H9 (cell line): Measurements from ENCODE around the gene NACC2. TPM values are rescaled to one million over a fixed set of nuclear protein-coding genes. Genes with fewer than 3 reads are reported as not detected.

Source experiments
- DNase-seq: peaks from one replicate; pipeline ENCODE4 v3.0.0-alpha.2; 2017
- H2AFZ ChIP-seq: one replicate; pipeline ENCODE4 v1.6.1; 2013; ENCODE audit warnings: mild to moderate bottlenecking, low read length, control low read depth, moderate library complexity
- H2AK5ac ChIP-seq: 2 replicates; pipeline ENCODE4 v1.6.1; 2013; ENCODE audit warnings: low read length, control low read depth, mixed read lengths; ENCODE audit not compliant: insufficient read length
- H2BK120ac ChIP-seq: one replicate; pipeline ENCODE4 v1.6.1; 2013; ENCODE audit warnings: low read depth, mild to moderate bottlenecking, low read length, control low read depth, inconsistent platforms; ENCODE audit not compliant: poor library complexity, severe bottlenecking
- H2BK12ac ChIP-seq: 2 replicates; pipeline ENCODE4 v1.6.1; 2013; ENCODE audit warnings: low read length, control low read depth, mixed read lengths, low read depth; ENCODE audit not compliant: insufficient read length
- H2BK15ac ChIP-seq: 2 replicates; pipeline ENCODE4 v1.6.1; 2013; ENCODE audit warnings: low read depth, low read length, control low read depth
- H2BK20ac ChIP-seq: one replicate; pipeline ENCODE4 v1.6.1; 2013; ENCODE audit warnings: low read depth, mild to moderate bottlenecking, low read length, control low read depth, inconsistent platforms; ENCODE audit not compliant: poor library complexity, severe bottlenecking
- H2BK5ac ChIP-seq: 2 replicates; pipeline ENCODE4 v1.6.1; 2013; ENCODE audit warnings: low read length, control low read depth, mixed read lengths; ENCODE audit not compliant: insufficient read length
- H3K14ac ChIP-seq: 2 replicates; pipeline ENCODE4 v1.6.1; 2013; ENCODE audit warnings: low read length, control low read depth; ENCODE audit not compliant: insufficient read depth
- H3K18ac ChIP-seq: 2 replicates; pipeline ENCODE4 v1.6.1; 2013; ENCODE audit warnings: low read depth, mild to moderate bottlenecking, mixed read lengths, low read length, control low read depth; ENCODE audit not compliant: insufficient read length
- H3K23ac ChIP-seq: 2 replicates; pipeline ENCODE4 v1.6.1; 2013; ENCODE audit warnings: low read length, control low read depth, mixed read lengths, low read depth; ENCODE audit not compliant: insufficient read length
- H3K23me2 ChIP-seq: 2 replicates; pipeline ENCODE4 v1.6.1; 2013; ENCODE audit warnings: low read depth, mild to moderate bottlenecking, mixed read lengths, low read length, control low read depth; ENCODE audit not compliant: insufficient read length, poor library complexity, severe bottlenecking
- H3K27ac ChIP-seq: 2 replicates; pipeline ENCODE4 v1.5.1; 2013; ENCODE audit warnings: low read length, control low read depth, mixed read lengths, low read depth; ENCODE audit not compliant: insufficient read length
- H3K27me3 ChIP-seq: 2 replicates; pipeline ENCODE4 v1.6.1; 2013; ENCODE audit warnings: low read length, control low read depth, inconsistent platforms; ENCODE audit not compliant: insufficient read depth
- H3K4ac ChIP-seq: 2 replicates; pipeline ENCODE4 v1.6.1; 2013; ENCODE audit warnings: low read depth, mild to moderate bottlenecking, control low read depth, inconsistent platforms, low read length, moderate library complexity
- H3K4me1 ChIP-seq: 2 replicates; pipeline ENCODE4 v1.6.1; 2013; ENCODE audit warnings: low read length, control low read depth, inconsistent platforms; ENCODE audit not compliant: insufficient read depth
- H3K4me2 ChIP-seq: 2 replicates; pipeline ENCODE4 v1.6.1; 2013; ENCODE audit warnings: low read length, control low read depth, mixed read lengths; ENCODE audit not compliant: insufficient read length, insufficient read depth
- H3K56ac ChIP-seq: 2 replicates; pipeline ENCODE4 v1.6.1; 2013; ENCODE audit warnings: low read depth, mild to moderate bottlenecking, mixed read lengths, low read length, control low read depth; ENCODE audit not compliant: insufficient read length
- H3K79me1 ChIP-seq: 2 replicates; pipeline ENCODE4 v1.6.1; 2013; ENCODE audit warnings: low read depth, mild to moderate bottlenecking, moderate library complexity, low read length, control low read depth, inconsistent platforms; ENCODE audit not compliant: insufficient read depth, poor library complexity, severe bottlenecking
- H3K79me2 ChIP-seq: 2 replicates; pipeline ENCODE4 v1.6.1; 2013; ENCODE audit warnings: low read length, control low read depth, inconsistent platforms; ENCODE audit not compliant: insufficient read depth
- H3K9ac ChIP-seq: 2 replicates; pipeline ENCODE4 v1.6.1; 2013; ENCODE audit warnings: low read length, control low read depth, mixed read lengths; ENCODE audit not compliant: insufficient read length; ENCODE audit errors: extremely low read depth
- H3K9me3 ChIP-seq: one replicate; pipeline ENCODE4 v1.6.1; 2013; ENCODE audit warnings: low read depth, low read length, inconsistent platforms; ENCODE audit not compliant: control insufficient read depth
- H3T11ph ChIP-seq: one replicate; pipeline ENCODE4 v1.6.1; 2013; ENCODE audit warnings: mild to moderate bottlenecking, low read length, control low read depth, inconsistent platforms
- H4K20me1 ChIP-seq: one replicate; pipeline ENCODE4 v1.6.1; 2013; ENCODE audit not compliant: control insufficient read depth, insufficient read length, insufficient read depth
- H4K5ac ChIP-seq: 2 replicates; pipeline ENCODE4 v1.6.1; 2013; ENCODE audit warnings: low read depth, mild to moderate bottlenecking, mixed read lengths, low read length, control low read depth; ENCODE audit not compliant: insufficient read length
- H4K8ac ChIP-seq: replicated peaks from 2 replicates; pipeline ENCODE4 v1.6.1; 2013; ENCODE audit warnings: low read length, control low read depth, mixed read lengths, low read depth; ENCODE audit not compliant: insufficient read length
- H4K91ac ChIP-seq: 2 replicates; pipeline ENCODE4 v1.6.1; 2013; ENCODE audit warnings: low read depth, mild to moderate bottlenecking, moderate library complexity, mixed read lengths, low read length, control low read depth; ENCODE audit not compliant: insufficient read length
- H3K27ac Mint-ChIP-seq, 3 experiments: 2 replicates in 2 of 3; 3 replicates in 1 of 3; pipeline ENCODE4 v1.8.0; 2020 to 2021; ENCODE audit warnings: mixed read lengths in 3 of 3, mild to moderate bottlenecking in 1 of 3, moderate library complexity in 1 of 3
- H3K27me3 Mint-ChIP-seq: 2 replicates; pipeline ENCODE4 v1.8.0; 2021; ENCODE audit warnings: low read depth, mild to moderate bottlenecking, moderate library complexity, mixed read lengths
- H3K36me3 Mint-ChIP-seq, 3 experiments: 2 replicates in 2 of 3; 3 replicates in 1 of 3; pipeline ENCODE4 v1.8.0; 2020 to 2021; ENCODE audit warnings: low read depth in 3 of 3, mixed read lengths in 3 of 3; ENCODE audit not compliant: insufficient read depth in 1 of 3
- H3K4me1 Mint-ChIP-seq, 2 experiments: 2 replicates each; pipeline ENCODE4 v1.8.0; 2020; ENCODE audit warnings: mixed read lengths in 2 of 2
- H3K4me3 Mint-ChIP-seq, 2 experiments: 2 replicates in 1 of 2; 3 replicates in 1 of 2; pipeline ENCODE4 v1.8.0; 2020 to 2021; ENCODE audit warnings: mild to moderate bottlenecking in 2 of 2, mixed read lengths in 2 of 2, moderate library complexity in 1 of 2
- H3K9me3 Mint-ChIP-seq, 2 experiments: 2 replicates in 1 of 2; 3 replicates in 1 of 2; pipeline ENCODE4 v1.8.0; 2020; ENCODE audit warnings: mild to moderate bottlenecking in 2 of 2, mixed read lengths in 2 of 2, moderate library complexity in 1 of 2
- WGBS: extraction: QIAGEN DNeasy Blood & Tissue Kit; methylation state at CpG from one replicate; pipeline ENCODE4 v1.1.7; 2013; ENCODE audit warnings: missing lambda C conversion rate, low lambda C conversion rate, mixed read lengths; ENCODE audit not compliant: insufficient read length; ENCODE audit errors: extremely low coverage; 5-methylcytosine and 5-hydroxymethylcytosine counted together
- total RNA-seq: library from RNA; stranded (reverse); gene quantifications from 2 replicates; pipeline ENCODE4 v1.2.1, GENCODE V29; 2021
- TF ChIP-seq, protein P1 (sequence below): fragments of 200-600 bp; sonication (generic); conservative IDR thresholded peaks from 3 replicates; pipeline ENCODE4 v1.8.0; 2021; ENCODE audit warnings: antibody characterized with exemption, mild to moderate bottlenecking

Gene NACC2
- total RNA-seq, 1 experiment from 2014 or later = 11.5 TPM

DNA sequence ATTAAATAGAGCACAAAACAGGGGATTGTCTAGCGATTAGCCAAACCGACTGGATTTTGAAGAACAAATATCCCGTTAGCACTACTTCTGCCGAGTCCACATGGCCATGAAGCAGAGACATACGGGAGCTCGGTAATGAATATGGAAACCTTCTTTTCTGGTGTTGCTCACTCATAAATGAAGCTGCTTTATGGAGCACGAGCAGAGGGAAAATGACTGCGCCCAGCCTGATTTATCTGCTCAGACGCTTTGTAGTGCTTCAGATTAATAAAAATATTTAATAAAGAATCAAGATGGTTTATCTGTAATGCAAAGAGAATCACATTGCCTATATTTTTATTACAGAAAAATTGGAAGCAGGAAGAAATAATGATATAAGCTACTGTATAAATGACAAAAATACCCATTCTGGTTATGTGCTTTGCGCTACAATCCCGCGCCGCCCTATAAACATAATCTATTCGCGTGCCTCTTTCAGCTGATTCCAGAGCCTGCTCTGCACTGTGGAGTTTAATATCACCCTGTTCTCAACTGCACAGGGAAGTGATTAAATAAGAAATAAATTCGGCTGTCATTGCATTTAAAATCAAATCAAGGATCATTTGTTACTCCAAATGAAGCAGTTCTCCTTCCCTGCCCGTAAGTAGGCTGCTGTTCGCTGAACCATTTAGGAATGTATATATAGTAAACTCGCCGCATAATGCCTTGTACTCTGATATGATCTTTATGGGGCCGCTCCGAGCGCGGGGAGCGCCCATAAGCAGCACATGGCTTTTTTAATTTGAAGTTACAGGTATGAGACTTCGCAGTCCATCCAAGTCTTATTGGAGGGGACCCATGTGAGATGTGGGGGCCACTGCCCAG is 111.6 kb downstream of the NACC2 start:
- Histone ChIP-seq H4K20me1 (no peaks in the 10 kb centered on the region), H2BK120ac (no peak overlapping the region), H3K23ac (no peak overlapping the region), H3K4me2 (no peak overlapping the region), H2AFZ (no peak overlapping the region), H3K4ac (no peak overlapping the region), H2BK20ac (no peak overlapping the region), H3T11ph (no peak overlapping the region), H4K91ac (no peak overlapping the region), H3K23me2 (no peaks in the 10 kb centered on the region), H3K27me3 (no peaks in the 10 kb centered on the region), H2AK5ac (no peak overlapping the region), H3K9ac (no peak overlapping the region), H2BK15ac (no peak overlapping the region), H3K4me1 (no peaks in the 10 kb centered on the region), H3K18ac (no peak overlapping the region), H2BK5ac (no peak overlapping the region), H3K79me1 (no peaks in the 10 kb centered on the region), H3K27ac (no peak overlapping the region), H3K9me3 (no peaks in the 10 kb centered on the region), H4K5ac (no peak overlapping the region), H3K56ac (no peak overlapping the region), H2BK12ac (no peak overlapping the region), H4K8ac (no peak overlapping the region), H3K14ac (no peak overlapping the region; the same call in 1 of the 2 replicates), H3K79me2 (no peaks in the 10 kb centered on the region)
- H3K36me3 Mint-ChIP-seq = no peaks in the 10 kb centered on the region
- WGBS = no CpG with 5 or more reads among the region's 26 CpGs
- peaks cover 3 to 10% of the 10 kb centered on the region in 2 experiments; a peak in 3 of 4 replicates for H3K4me1 Mint-ChIP-seq
- H3K9me3 Mint-ChIP-seq = no peaks in the 10 kb centered on the region
- H3K4me3 Mint-ChIP-seq = no peak overlapping the region
- no peak for DNase-seq
- H3K27me3 Mint-ChIP-seq = no peaks in the 10 kb centered on the region
- H3K27ac Mint-ChIP-seq = no peak overlapping the region
- TF ChIP-seq, protein P1, sequence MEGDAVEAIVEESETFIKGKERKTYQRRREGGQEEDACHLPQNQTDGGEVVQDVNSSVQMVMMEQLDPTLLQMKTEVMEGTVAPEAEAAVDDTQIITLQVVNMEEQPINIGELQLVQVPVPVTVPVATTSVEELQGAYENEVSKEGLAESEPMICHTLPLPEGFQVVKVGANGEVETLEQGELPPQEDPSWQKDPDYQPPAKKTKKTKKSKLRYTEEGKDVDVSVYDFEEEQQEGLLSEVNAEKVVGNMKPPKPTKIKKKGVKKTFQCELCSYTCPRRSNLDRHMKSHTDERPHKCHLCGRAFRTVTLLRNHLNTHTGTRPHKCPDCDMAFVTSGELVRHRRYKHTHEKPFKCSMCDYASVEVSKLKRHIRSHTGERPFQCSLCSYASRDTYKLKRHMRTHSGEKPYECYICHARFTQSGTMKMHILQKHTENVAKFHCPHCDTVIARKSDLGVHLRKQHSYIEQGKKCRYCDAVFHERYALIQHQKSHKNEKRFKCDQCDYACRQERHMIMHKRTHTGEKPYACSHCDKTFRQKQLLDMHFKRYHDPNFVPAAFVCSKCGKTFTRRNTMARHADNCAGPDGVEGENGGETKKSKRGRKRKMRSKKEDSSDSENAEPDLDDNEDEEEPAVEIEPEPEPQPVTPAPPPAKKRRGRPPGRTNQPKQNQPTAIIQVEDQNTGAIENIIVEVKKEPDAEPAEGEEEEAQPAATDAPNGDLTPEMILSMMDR = no peak
